OCI-M1 (cell line): ENCODE results near the gene ANTXR1.

ENCODE experiments used
- DNase-seq: peaks from one replicate; lab custom pipeline; 2025; lab: John Stamatoyannopoulos, UW

The ANTXR1 gene

GRCh38 chr2:69007169-69007568 lies 5.8 kb upstream of the ANTXR1 start:
- DNase-seq: no peak

- DNase-seq: peak; percentile 60
Measured at GRCh38 chr2:69007603-69008002, 5.4 kb upstream of the ANTXR1 start.

- DNase-seq: no peak
Measured at GRCh38 chr2:69010437-69011194, 2.4 kb upstream of the ANTXR1 start.

- no peak for DNase-seq
Measured at GRCh38 chr2:69011611-69012157, 1.3 kb upstream of the ANTXR1 start.

- DNase-seq: peak; percentile 26
Measured at GRCh38 chr2:69012310-69013141, 453 bp upstream of the ANTXR1 start.

GRCh38 chr2:69013840-69014821 lies 1.2 kb downstream of the ANTXR1 start:
- DNase-seq: no peak

GRCh38 chr2:69017080-69017479 lies 4.1 kb downstream of the ANTXR1 start:
- DNase-seq: no peak

- no peak for DNase-seq
Measured at GRCh38 chr2:69017835-69018234, 4.9 kb downstream of the ANTXR1 start.

- no peak for DNase-seq
Measured at GRCh38 chr2:69018678-69019095, 5.7 kb downstream of the ANTXR1 start.

- no peak for DNase-seq
Measured at GRCh38 chr2:69020496-69021426, 7.8 kb downstream of the ANTXR1 start.

- DNase-seq: no peak
Measured at GRCh38 chr2:69021727-69022126, 8.7 kb downstream of the ANTXR1 start.

- no peak for DNase-seq
Measured at GRCh38 chr2:69022548-69022947, 9.6 kb downstream of the ANTXR1 start.

GRCh38 chr2:69023236-69023635 lies 10.3 kb downstream of the ANTXR1 start:
- no peak for DNase-seq

- DNase-seq: peak; percentile 75
Measured at GRCh38 chr2:69026026-69026425, 13.0 kb downstream of the ANTXR1 start.

- DNase-seq: no peak
Measured at GRCh38 chr2:69026691-69027459, 13.9 kb downstream of the ANTXR1 start.

- no peak for DNase-seq
Measured at GRCh38 chr2:69030800-69031428, 17.9 kb downstream of the ANTXR1 start.

- no peak for DNase-seq
Measured at GRCh38 chr2:69031466-69031865, 18.5 kb downstream of the ANTXR1 start.

- DNase-seq: no peak
Measured at GRCh38 chr2:69032336-69032735, 19.4 kb downstream of the ANTXR1 start.

- DNase-seq: no peak
Measured at GRCh38 chr2:69033461-69034095, 20.6 kb downstream of the ANTXR1 start.
